ENCODE measurements around the gene DDIT4. TPM values are rescaled to one million over a fixed set of nuclear protein-coding genes. Genes with fewer than 3 reads are reported as not detected.

Gene DDIT4
- total and polyA plus RNA-seq, 9 of the 15 experiments (the other 6 are each of a cell fraction or from before 2014, with no cell fraction given): 8.2 to 675 (median 159) TPM

GRCh38 chr10:72321248-72322029, 47.7 kb downstream of the DDIT4 start (continued):
- TF ChIP-seq CUX1 (CRISPR knock-in tag; IDR thresholded peaks at IDR 0.05) (no peak), ETV1 (tag; conservative IDR thresholded peaks at IDR 0.05; ENCODE audit: low read depth) (peak; percentile 36; the same call in 1 of the 2 replicates), HDAC8 (tag; IDR thresholded peaks at IDR 0.05) (peak; percentile 68; the same call in 1 of the 2 replicates), MYNN (IDR thresholded peaks at IDR 0.05) (no peak), MYNN (CRISPR knock-in tag; IDR thresholded peaks at IDR 0.05) (no peak), TOE1 (IDR thresholded peaks at IDR 0.05; ENCODE audit: borderline replicate concordance) (no peak), TOE1 (CRISPR knock-in tag; IDR thresholded peaks at IDR 0.05; ENCODE audit: borderline replicate concordance, low read depth) (no peak), ZNF592 (IDR thresholded peaks at IDR 0.05) (peak; percentile 86), SAFB (IDR thresholded peaks at IDR 0.05; ENCODE audit: borderline replicate concordance, low read depth, low read length) (no peak), BHLHE40 (IDR thresholded peaks at IDR 0.05; ENCODE audit: low read length) (peak; percentile 46; the same call in 1 of the 2 replicates), MIER1 (IDR thresholded peaks at IDR 0.05; ENCODE audit: low read depth) (no peak), VEZF1 (CRISPR knock-in tag; IDR thresholded peaks at IDR 0.05) (peak; percentile 88; the same call in 1 of the 2 replicates), ATF4 (CRISPR knock-in tag; IDR thresholded peaks at IDR 0.05) (peak; percentile 71; the same call in 1 of the 2 replicates), ZNF134 (CRISPR knock-in tag; conservative IDR thresholded peaks at IDR 0.05) (0 out of 2 replicates have a peak, but pooled peaks have one; percentile 9), KLF1 (tag; IDR thresholded peaks at IDR 0.05) (no peak), CXXC5 (CRISPR knock-in tag; IDR thresholded peaks at IDR 0.05) (peak; percentile 33; the same call in 1 of the 2 replicates)
